ENCODE data around the gene PRKCQ.

PRKCQ gene

GRCh38 chr10:6511347-6511746, 68.7 kb downstream of the PRKCQ start:
- Mint-ChIP-seq H3K36me3 (ENCODE audit: low read depth) (peaks cover 50% of the 10 kb centered on the region), H3K4me1 (peaks cover 16% of the 10 kb centered on the region), H3K9me3 (peaks cover 12% of the 10 kb centered on the region), H3K4me3 (no peak overlapping the region), H3K27ac (no peak overlapping the region), H3K27me3 (ENCODE audit: low read depth) (peaks cover 3% of the 10 kb centered on the region)
- no peak for TF ChIP-seq CTCF (IDR thresholded peaks at IDR 0.05; ENCODE audit: unreplicated experiment in 3 of 3)

- Mint-ChIP-seq H3K4me1 (no peaks in the 10 kb centered on the region), H3K27me3 (ENCODE audit: low read depth) (peaks cover 3% of the 10 kb centered on the region), H3K27ac (peak overlapping the region in 1 of 3 experiments; percentile 37), H3K36me3 (ENCODE audit: low read depth) (peaks cover 32% of the 10 kb centered on the region), H3K9me3 (peaks cover 9% of the 10 kb centered on the region), H3K4me3 (no peak overlapping the region)
- TF ChIP-seq CTCF (IDR thresholded peaks at IDR 0.05; ENCODE audit: unreplicated experiment in 3 of 3) = no peak
Observed at GRCh38 chr10:6507311-6507710, 72.8 kb downstream of the PRKCQ start.

GRCh38 chr10:6505300-6505699, 74.8 kb downstream of the PRKCQ start:
- Mint-ChIP-seq H3K4me3 (no peak overlapping the region), H3K36me3 (ENCODE audit: low read depth) (peaks cover 13% of the 10 kb centered on the region), H3K27me3 (ENCODE audit: low read depth) (peaks cover 4% of the 10 kb centered on the region)

DNA sequence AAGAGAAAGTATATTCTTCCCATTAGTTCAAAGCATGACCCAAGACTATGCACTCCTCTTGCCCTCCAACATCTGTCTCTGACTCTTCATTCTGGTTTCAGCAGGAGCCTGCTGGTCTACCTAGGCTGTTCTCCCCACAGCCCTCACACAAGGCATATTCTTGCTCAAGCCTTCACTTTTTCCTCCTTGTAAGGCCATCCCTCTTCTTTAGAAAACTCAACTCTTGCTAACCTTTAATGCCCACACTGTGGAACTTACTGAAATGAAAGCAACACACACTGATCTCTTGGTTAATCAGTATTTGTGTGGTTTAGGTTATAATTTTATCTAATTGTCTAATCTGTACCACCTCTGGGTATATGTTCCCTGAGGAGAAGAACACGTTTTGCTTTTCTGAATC, 75.8 kb downstream of the PRKCQ start:
- Mint-ChIP-seq H3K4me1 (no peaks in the 10 kb centered on the region), H3K27ac (peak overlapping the region; percentile 21 to 80 (median 55)), H3K4me3 (no peak overlapping the region), H3K36me3 (ENCODE audit: low read depth) (peaks cover 9% of the 10 kb centered on the region), H3K9me3 (no peaks in the 10 kb centered on the region), H3K27me3 (ENCODE audit: low read depth) (peaks cover 4% of the 10 kb centered on the region)
- no peak for TF ChIP-seq CTCF (IDR thresholded peaks at IDR 0.05; ENCODE audit: unreplicated experiment in 3 of 3)

More at GRCh38 chr10:6505300-6505699, 74.8 kb downstream of the PRKCQ start:
- Mint-ChIP-seq H3K27ac (no peak overlapping the region), H3K9me3 (no peaks in the 10 kb centered on the region), H3K4me1 (no peaks in the 10 kb centered on the region)
- no peak for TF ChIP-seq CTCF (IDR thresholded peaks at IDR 0.05; ENCODE audit: unreplicated experiment in 3 of 3)

DNA sequence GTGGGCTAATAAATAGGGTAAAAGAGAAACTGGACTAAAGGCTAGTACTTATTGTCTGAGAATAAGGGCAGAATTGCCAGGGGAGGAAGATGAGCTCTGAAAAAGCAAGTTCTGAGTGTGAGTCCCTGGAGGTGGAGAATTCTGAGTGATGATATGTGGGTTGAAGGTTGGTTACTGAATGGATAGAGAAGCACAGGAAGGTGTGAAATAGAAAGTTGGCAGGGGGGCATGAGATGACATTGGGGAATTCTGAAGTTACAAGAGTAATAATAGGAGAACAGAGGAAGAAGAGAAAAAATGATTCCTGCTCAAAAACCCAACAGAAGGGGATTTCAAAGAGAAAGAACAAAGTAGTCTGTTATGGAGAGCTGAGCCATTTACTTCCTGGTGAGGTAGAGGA, 76.9 kb downstream of the PRKCQ start:
- H3K36me3 Mint-ChIP-seq (ENCODE audit: low read depth) = peaks cover 8% of the 10 kb centered on the region
- no peak overlapping the region for H3K4me3 Mint-ChIP-seq
- no peak for TF ChIP-seq CTCF (IDR thresholded peaks at IDR 0.05; ENCODE audit: unreplicated experiment in 3 of 3)
- no peaks in the 10 kb centered on the region for H3K4me1 Mint-ChIP-seq
- peaks cover 4% of the 10 kb centered on the region for H3K27me3 Mint-ChIP-seq (ENCODE audit: low read depth)
- H3K27ac Mint-ChIP-seq = no peak overlapping the region
- no peaks in the 10 kb centered on the region for H3K9me3 Mint-ChIP-seq

- Mint-ChIP-seq H3K36me3 (ENCODE audit: low read depth) (peaks cover 8% of the 10 kb centered on the region), H3K27ac (no peak overlapping the region), H3K4me3 (no peak overlapping the region), H3K4me1 (no peaks in the 10 kb centered on the region), H3K9me3 (no peaks in the 10 kb centered on the region), H3K27me3 (ENCODE audit: low read depth) (peaks cover 4% of the 10 kb centered on the region)
- no peak for TF ChIP-seq CTCF (IDR thresholded peaks at IDR 0.05; ENCODE audit: unreplicated experiment in 3 of 3)
Observed at GRCh38 chr10:6501931-6502330, 78.1 kb downstream of the PRKCQ start.
